Upper lobe of left lung (tissue), 4 donors: Measurements from ENCODE around the gene KRT75.

Source experiments
- POLR2AphosphoS5 ChIP-seq, 2 donors: sonication (generic); formaldehyde crosslinking; IDR thresholded peaks; one replicate each; pipeline ENCODE4 v1.5.1; 2017; ENCODE audit warnings: antibody characterized with exemption in 2 of 2
- TF ChIP-seq, protein P1 (sequence below), 6 experiments: fragments of 450-650 bp in 4 of 6; fragments of 200-600 bp in 2 of 6; sonication (generic) in 2 of 6; IDR thresholded peaks; one replicate each; pipeline ENCODE4 v1.5.1; 2016 to 2019; ENCODE audit warnings: antibody characterized with exemption in 6 of 6

DNA sequence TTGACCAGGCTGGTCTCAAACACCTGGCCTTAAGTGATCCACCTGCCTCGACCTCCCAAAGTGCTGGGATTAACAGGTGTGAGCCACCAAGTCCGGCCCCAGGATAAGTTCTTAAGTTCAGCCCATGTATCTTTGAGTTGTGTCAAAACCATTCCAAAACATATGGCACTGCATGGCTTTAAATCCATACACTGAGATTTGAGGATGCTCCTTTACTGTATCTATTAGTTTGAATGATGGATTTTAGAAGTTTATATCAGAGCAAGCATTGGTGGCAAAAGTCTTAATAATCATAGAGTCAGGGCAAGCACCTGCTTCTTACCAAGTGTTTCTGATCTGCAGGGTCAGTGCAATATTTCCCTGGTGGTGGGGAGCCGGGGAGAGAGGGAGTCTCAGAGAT is 11.7 kb upstream of the KRT75 start:
- TF ChIP-seq, protein P1, sequence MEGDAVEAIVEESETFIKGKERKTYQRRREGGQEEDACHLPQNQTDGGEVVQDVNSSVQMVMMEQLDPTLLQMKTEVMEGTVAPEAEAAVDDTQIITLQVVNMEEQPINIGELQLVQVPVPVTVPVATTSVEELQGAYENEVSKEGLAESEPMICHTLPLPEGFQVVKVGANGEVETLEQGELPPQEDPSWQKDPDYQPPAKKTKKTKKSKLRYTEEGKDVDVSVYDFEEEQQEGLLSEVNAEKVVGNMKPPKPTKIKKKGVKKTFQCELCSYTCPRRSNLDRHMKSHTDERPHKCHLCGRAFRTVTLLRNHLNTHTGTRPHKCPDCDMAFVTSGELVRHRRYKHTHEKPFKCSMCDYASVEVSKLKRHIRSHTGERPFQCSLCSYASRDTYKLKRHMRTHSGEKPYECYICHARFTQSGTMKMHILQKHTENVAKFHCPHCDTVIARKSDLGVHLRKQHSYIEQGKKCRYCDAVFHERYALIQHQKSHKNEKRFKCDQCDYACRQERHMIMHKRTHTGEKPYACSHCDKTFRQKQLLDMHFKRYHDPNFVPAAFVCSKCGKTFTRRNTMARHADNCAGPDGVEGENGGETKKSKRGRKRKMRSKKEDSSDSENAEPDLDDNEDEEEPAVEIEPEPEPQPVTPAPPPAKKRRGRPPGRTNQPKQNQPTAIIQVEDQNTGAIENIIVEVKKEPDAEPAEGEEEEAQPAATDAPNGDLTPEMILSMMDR (IDR thresholded peaks at IDR 0.05) = no peak
- TF ChIP-seq POLR2AphosphoS5 (IDR thresholded peaks at IDR 0.05) = no peak
